ENCODE data around the gene C22orf39.

The C22orf39 gene

GRCh38 chr22:19424186-19424500 lies 23.4 kb downstream of the C22orf39 start:
- no peak for FAIRE-seq

GRCh38 chr22:19422440-19423301 lies 24.8 kb downstream of the C22orf39 start:
- FAIRE-seq: no peak

GRCh38 chr22:19420321-19420720 lies 27.2 kb downstream of the C22orf39 start:
- FAIRE-seq: no peak

GRCh38 chr22:19419464-19420178 lies 27.9 kb downstream of the C22orf39 start:
- no peak for FAIRE-seq

GRCh38 chr22:19419086-19419463 lies 28.4 kb downstream of the C22orf39 start:
- FAIRE-seq: no peak

- no peak for FAIRE-seq
Observed at GRCh38 chr22:19412923-19413322, 34.6 kb downstream of the C22orf39 start.

GRCh38 chr22:19412478-19412877 lies 35.0 kb downstream of the C22orf39 start:
- no peak for FAIRE-seq

- FAIRE-seq: no peak
Observed at GRCh38 chr22:19411690-19412045, 35.8 kb downstream of the C22orf39 start.

- no peak for FAIRE-seq
Observed at GRCh38 chr22:19410941-19411689, 36.4 kb downstream of the C22orf39 start.

- no peak for FAIRE-seq
Observed at GRCh38 chr22:19407649-19408606, 39.6 kb downstream of the C22orf39 start.

GRCh38 chr22:19406846-19407245 lies 40.7 kb downstream of the C22orf39 start:
- no peak for FAIRE-seq

GRCh38 chr22:19406281-19406811 lies 41.2 kb downstream of the C22orf39 start:
- no peak for FAIRE-seq

- FAIRE-seq: no peak
Observed at GRCh38 chr22:19405652-19406051, 41.9 kb downstream of the C22orf39 start.

- FAIRE-seq: no peak
Observed at GRCh38 chr22:19405133-19405532, 42.4 kb downstream of the C22orf39 start.

- FAIRE-seq: no peak
Observed at GRCh38 chr22:19404676-19405075, 42.8 kb downstream of the C22orf39 start.

- FAIRE-seq: no peak
Observed at GRCh38 chr22:19402642-19403191, 44.8 kb downstream of the C22orf39 start.

- FAIRE-seq: no peak
Observed at GRCh38 chr22:19401483-19401882, 46.0 kb downstream of the C22orf39 start.

GRCh38 chr22:19400881-19401280 lies 46.6 kb downstream of the C22orf39 start:
- FAIRE-seq: no peak

- FAIRE-seq: no peak
Observed at GRCh38 chr22:19398652-19399051, 48.9 kb downstream of the C22orf39 start.

- FAIRE-seq: no peak
Observed at GRCh38 chr22:19398206-19398605, 49.3 kb downstream of the C22orf39 start.

- no peak for FAIRE-seq
Observed at GRCh38 chr22:19397734-19398104, 49.8 kb downstream of the C22orf39 start.
